Mucosa of descending colon (tissue), 3 donors: ENCODE measurements around the gene GRB14. TPM values are rescaled to one million over a fixed set of nuclear protein-coding genes. Genes with fewer than 3 reads are reported as not detected.

Experiments used
- ATAC-seq: fragments of 200-7000 bp; cut with Tn5 transposase; one replicate; pipeline ENCODE4 v1.9.1; 2020; ENCODE audit warnings: mild to moderate bottlenecking, moderate library complexity
- DNase-seq, 3 donors: peaks; one replicate each; pipeline ENCODE4 v3.0.0-alpha.2; 2020
- H3K36me3 ChIP-seq: fragments of 200-600 bp; one replicate; pipeline ENCODE4 v1.8.0; 2021; ENCODE audit warnings: low read depth, mild to moderate bottlenecking
- H3K4me1 ChIP-seq: fragments of 200-600 bp; one replicate; pipeline ENCODE4 v1.8.0; 2021; ENCODE audit warnings: low read depth, mild to moderate bottlenecking
- H3K4me3 ChIP-seq: fragments of 200-600 bp; one replicate; pipeline ENCODE4 v1.8.0; 2021; ENCODE audit warnings: mild to moderate bottlenecking
- H3K9me3 ChIP-seq: fragments of 200-600 bp; one replicate; pipeline ENCODE4 v1.8.0; 2021; ENCODE audit warnings: mild to moderate bottlenecking
- intact Hi-C, 2 donors: fragments of 100-400 bp; cut with DNase I in 1 of 2; cut with micrococcal nuclease in 1 of 2; formaldehyde crosslinking; loops; one replicate each; pipeline versions ENCODE4 v1.11.0 to v1.11.1; 2022; cut with DNase I, micrococcal nuclease
- total RNA-seq, 3 donors: library from RNA; stranded (reverse); fragmentation: NEBNext Ultra II Directional in 2 of 3; extraction: Animal tissue kit (Norgen Biotek cat#: 25700) in 2 of 3; gene quantifications; one replicate each; pipeline versions ENCODE4 v1.2.1 to v1.2.4, GENCODE V29; 2021 to 2023
- TF ChIP-seq, protein P1 (sequence below): fragments of 200-600 bp; IDR thresholded peaks from one replicate; pipeline ENCODE4 v1.8.0; 2022; ENCODE audit warnings: antibody characterized with exemption, mild to moderate bottlenecking
- donor health status: DM: no; HTN: no; CAD: no; lungs with moderate emphysema.
- donor health status: DM: no; HTN: no; CAD: no.
- donor health status: DM: no; HTN: yes; CAD: no.

GRB14 gene
- total RNA-seq, 3 donors from 2014 or later, result 0.77 to 3.4 (median 1.5) TPM

DNA sequence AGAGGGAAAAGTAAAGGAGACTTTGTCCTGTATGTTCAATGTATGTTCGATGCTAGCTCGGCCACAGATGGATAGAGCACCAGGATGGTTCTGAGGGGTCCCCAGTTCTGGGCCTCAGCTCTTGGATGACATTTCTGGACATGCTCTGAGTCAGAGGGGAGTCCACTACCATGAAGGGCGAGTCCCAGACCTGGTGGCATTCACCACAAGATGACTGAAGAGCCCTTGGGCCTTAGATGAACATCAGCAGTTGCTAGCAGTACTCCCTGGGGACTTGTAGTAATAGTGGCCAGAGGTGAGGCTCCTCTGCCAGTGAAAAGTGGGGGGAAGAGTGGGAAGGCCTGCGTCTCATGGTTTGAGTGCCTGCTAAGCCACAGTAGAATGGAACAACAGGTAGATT is 109.5 kb downstream of the GRB14 start:
- no peaks in the 10 kb centered on the region for H3K9me3 ChIP-seq
- ATAC-seq, result no peak
- no peak for DNase-seq

DNA sequence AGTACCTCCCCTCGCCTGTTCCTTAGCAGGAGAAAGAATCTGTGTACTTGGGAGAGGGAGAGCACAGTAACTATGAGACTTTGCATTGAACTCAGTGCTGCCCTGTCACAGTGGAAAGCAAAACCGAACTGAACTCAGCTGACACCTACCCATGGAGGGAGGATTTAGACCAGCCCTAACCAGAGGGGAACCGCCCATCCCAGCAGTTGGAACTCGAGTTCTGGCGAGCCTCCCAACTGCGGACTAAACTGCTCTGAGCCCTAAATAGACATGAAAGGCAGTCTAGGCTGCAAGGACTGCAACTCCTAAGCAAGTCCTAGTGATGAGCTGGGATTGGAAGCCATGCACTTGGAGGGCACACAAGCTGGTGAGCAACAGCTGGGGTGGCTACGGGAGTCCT is 110.4 kb downstream of the GRB14 start:
- DNase-seq, result peak in 1 of 3 donors; percentile 25
- Histone ChIP-seq H3K9me3 (no peaks in the 10 kb centered on the region), H3K4me1 (no peaks in the 10 kb centered on the region), H3K4me3 (no peak overlapping the region), H3K36me3 (no peaks in the 10 kb centered on the region)
- ATAC-seq, result peak; percentile 22
- intact Hi-C loops, result no loop called here
- TF ChIP-seq, protein P1, sequence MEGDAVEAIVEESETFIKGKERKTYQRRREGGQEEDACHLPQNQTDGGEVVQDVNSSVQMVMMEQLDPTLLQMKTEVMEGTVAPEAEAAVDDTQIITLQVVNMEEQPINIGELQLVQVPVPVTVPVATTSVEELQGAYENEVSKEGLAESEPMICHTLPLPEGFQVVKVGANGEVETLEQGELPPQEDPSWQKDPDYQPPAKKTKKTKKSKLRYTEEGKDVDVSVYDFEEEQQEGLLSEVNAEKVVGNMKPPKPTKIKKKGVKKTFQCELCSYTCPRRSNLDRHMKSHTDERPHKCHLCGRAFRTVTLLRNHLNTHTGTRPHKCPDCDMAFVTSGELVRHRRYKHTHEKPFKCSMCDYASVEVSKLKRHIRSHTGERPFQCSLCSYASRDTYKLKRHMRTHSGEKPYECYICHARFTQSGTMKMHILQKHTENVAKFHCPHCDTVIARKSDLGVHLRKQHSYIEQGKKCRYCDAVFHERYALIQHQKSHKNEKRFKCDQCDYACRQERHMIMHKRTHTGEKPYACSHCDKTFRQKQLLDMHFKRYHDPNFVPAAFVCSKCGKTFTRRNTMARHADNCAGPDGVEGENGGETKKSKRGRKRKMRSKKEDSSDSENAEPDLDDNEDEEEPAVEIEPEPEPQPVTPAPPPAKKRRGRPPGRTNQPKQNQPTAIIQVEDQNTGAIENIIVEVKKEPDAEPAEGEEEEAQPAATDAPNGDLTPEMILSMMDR, result no peak

More for the DNA sequence above, 109.5 kb downstream of the GRB14 start:
- Histone ChIP-seq H3K4me1 (no peaks in the 10 kb centered on the region), H3K4me3 (no peak overlapping the region), H3K36me3 (no peaks in the 10 kb centered on the region)
- TF ChIP-seq, protein P1, result no peak
- intact Hi-C loops, result no loop called here

DNA sequence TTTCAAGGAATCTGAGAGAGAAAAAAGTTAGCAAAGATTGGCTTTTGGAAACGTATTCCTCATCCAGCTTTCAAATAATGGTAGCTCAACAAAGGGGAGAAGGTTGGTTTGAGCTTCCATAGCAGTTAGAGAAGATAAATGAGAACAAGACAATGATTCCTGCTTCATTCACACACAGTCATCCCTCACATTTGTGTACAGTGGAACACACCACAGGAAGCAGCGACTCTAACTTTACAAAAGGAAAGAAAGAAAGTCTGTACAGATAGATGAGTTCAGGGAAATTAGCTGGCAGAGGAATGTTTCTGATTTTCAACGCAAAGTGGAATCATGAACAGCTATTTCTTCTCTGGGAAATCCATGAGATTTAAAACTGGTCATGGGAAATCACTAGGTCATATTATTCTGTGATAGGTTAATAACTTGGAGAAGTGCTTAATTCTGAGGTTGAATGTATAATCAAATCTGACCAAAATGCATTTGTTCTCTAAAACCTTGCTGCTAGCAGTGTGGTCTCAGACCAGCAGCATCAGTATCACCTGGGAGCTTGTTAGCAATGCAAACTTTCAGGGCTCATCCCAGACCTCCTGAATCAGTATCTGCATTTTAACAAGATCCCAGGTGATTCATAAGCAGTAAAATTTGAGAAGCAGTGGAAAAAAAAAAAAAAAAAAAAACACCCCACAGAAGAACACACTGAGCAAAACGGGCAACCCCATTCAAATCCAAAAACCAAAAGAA is 112.0 kb downstream of the GRB14 start:
- Histone ChIP-seq H3K9me3 (no peaks in the 10 kb centered on the region), H3K4me1 (no peaks in the 10 kb centered on the region), H3K4me3 (no peak overlapping the region), H3K36me3 (no peaks in the 10 kb centered on the region)
- intact Hi-C loops, result no loop called here
- no peak for ATAC-seq
- DNase-seq, result no peak
- TF ChIP-seq, protein P1, result no peak

DNA sequence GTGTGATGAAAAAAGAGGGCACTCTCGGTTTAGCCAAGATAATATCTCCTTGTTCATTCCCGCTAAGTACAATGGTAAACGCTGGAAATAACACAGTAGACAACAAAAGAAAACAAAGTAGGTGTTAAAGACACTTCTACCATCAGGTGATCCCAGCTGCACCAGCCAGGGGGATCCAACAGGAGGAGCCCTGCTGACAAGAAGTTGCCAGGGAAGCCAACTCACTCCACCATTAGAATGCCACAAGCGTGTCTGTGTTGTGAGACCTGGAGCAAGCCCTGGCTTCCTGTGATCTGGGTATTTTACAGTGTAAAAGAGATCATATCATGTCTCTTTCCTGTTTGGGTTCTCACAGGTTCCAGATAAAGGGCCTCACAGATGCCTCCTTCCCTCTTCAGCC is 117.0 kb downstream of the GRB14 start:
- Histone ChIP-seq H3K36me3 (no peaks in the 10 kb centered on the region), H3K4me3 (no peak overlapping the region), H3K4me1 (no peaks in the 10 kb centered on the region), H3K9me3 (no peaks in the 10 kb centered on the region)
- TF ChIP-seq, protein P1, result no peak
- no peak for ATAC-seq
- intact Hi-C loops, result no loop called here
- DNase-seq, result no peak

DNA sequence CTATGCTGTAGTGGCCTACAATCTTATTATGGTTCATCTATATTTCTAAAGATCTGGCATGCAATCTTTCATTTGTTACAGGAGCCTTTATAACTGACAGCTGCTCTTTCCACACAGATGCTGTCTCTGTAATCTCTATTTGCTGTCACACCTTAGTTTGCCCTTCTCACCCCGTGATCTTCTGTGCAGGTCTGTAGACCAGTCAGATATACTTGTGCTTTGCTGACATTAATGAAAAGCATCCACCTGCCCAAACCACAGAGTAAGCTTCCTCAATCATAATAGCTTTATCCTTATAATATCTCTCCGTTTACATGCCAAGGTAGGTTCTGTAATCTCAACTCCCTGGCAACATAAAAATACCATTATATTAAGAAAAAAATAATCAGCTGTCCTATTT is 122.4 kb downstream of the GRB14 start:
- Histone ChIP-seq H3K4me1 (no peaks in the 10 kb centered on the region), H3K4me3 (no peak overlapping the region), H3K9me3 (no peaks in the 10 kb centered on the region), H3K36me3 (no peaks in the 10 kb centered on the region)
- ATAC-seq (peak; percentile 94), DNase-seq (peak in 1 of 3 donors; percentile 63)
- TF ChIP-seq, protein P1, result no peak
- intact Hi-C loops, result no loop called here

DNA sequence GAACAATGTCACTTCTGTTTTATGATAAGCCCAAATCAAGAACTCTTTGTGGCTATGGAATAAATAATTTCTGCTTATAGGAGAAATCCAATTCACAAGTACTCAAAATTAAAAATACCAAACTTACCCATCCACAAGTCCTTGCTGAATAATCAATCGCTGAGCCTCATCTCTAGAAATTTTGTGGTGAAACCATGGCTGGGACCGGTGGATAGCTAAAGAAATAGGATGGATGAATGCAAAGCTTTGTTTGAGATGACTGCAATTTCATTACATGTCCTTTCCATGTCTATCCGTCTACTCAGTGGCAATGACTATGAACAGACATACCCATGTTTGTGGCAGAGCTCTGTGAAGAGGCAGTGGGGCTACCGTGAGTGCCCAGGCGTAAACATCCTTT is 124.4 kb downstream of the GRB14 start:
- intact Hi-C loops, result no loop called here
- ATAC-seq, result no peak

More for the DNA sequence above, 124.4 kb downstream of the GRB14 start:
- TF ChIP-seq, protein P1, result no peak
- H3K4me1 ChIP-seq, result no peaks in the 10 kb centered on the region
- H3K4me3 ChIP-seq, result no peak overlapping the region
- H3K36me3 ChIP-seq, result no peaks in the 10 kb centered on the region
- DNase-seq, result no peak
- H3K9me3 ChIP-seq, result no peaks in the 10 kb centered on the region
